ENCODE results near the gene RGS7. TPM values are rescaled to one million over a fixed set of nuclear protein-coding genes. Genes with fewer than 3 reads are reported as not detected.

Gene RGS7
- total and polyA plus RNA-seq, 2 of the 8 experiments (the other 6 are each of a cell fraction or from before 2014, with no cell fraction given), result 1.6 to 3.0 TPM

GRCh38 chr1:240803151-240803550, 553.9 kb downstream of the RGS7 start:
- H3K27me3 ChIP-seq (replicated peaks in 1 of 4; ENCODE audit: control insufficient read depth in 3 of 4, extremely low read depth in 1 of 4, insufficient read depth in 3 of 4, low read length in 3 of 4), result no peaks in the 10 kb centered on the region
- no peaks in the 10 kb centered on the region for H4K20me1 ChIP-seq (replicated peaks in 1 of 2; ENCODE audit: control insufficient read depth in 1 of 2, insufficient read depth in 2 of 2, low read length in 2 of 2)
- H4K91ac ChIP-seq (replicated peaks; ENCODE audit: insufficient read length, low read length), result no peak overlapping the region
- H4K5ac ChIP-seq (ENCODE audit: insufficient read length, low read depth, low read length), result no peak overlapping the region
- no peak overlapping the region for H3K56ac ChIP-seq (replicated peaks; ENCODE audit: insufficient read length, low read depth, low read length)
- no peak overlapping the region for H3K18ac ChIP-seq (ENCODE audit: extremely low read depth, low read length)
- H3K4me3 ChIP-seq (ENCODE audit: extremely low read depth in 1 of 4, insufficient read depth in 2 of 4, low read depth in 3 of 4, low read length in 4 of 4), result no peak overlapping the region
- H2BK20ac ChIP-seq (ENCODE audit: low read length), result no peak overlapping the region
- DNase-seq (ENCODE audit: low read depth in 1 of 2, low spot score in 2 of 2) (no peak), FAIRE-seq (no peak)
- no peaks in the 10 kb centered on the region for H3K9me3 ChIP-seq (ENCODE audit: insufficient read depth in 2 of 2, low read depth in 1 of 2, low read length in 1 of 2)
- H3K9ac ChIP-seq (replicated peaks in 1 of 4; ENCODE audit: extremely low read depth in 1 of 4, low read depth in 3 of 4, low read length in 3 of 4), result no peak overlapping the region
- no peaks in the 10 kb centered on the region for H3K79me1 ChIP-seq (ENCODE audit: low read depth, low read length)
- H4K8ac ChIP-seq (ENCODE audit: extremely low read depth, insufficient read depth, low read length), result no peak overlapping the region
- H3K4me1 ChIP-seq (replicated peaks in 1 of 4; ENCODE audit: control insufficient read depth in 3 of 4, insufficient read depth in 4 of 4, low read length in 3 of 4), result no peaks in the 10 kb centered on the region
- no peak overlapping the region for H2BK120ac ChIP-seq (replicated peaks; ENCODE audit: low read depth, low read length)
- CTCF ChIA-PET (ENCODE audit: partially characterized antibody), result interaction anchor here (2.3 kb wide), 1 partner anchor 22 kb away, joined by 9 read pairs; no protein-coding TSS in a partner anchor
- H2BK5ac ChIP-seq (ENCODE audit: low read depth, low read length), result no peak overlapping the region
- no peaks in the 10 kb centered on the region for H3K79me2 ChIP-seq (ENCODE audit: control insufficient read depth in 1 of 2, insufficient read depth in 2 of 2, low read length in 2 of 2)
- no peak overlapping the region for H2AK5ac ChIP-seq (ENCODE audit: low read depth, low read length)
- H3K27ac ChIP-seq (ENCODE audit: low read depth, low read length), result no peak overlapping the region
- no peak overlapping the region for H3K4me2 ChIP-seq (ENCODE audit: insufficient read depth in 1 of 2, low read depth in 2 of 2, low read length in 2 of 2)
- no peaks in the 10 kb centered on the region for H3K23me2 ChIP-seq (ENCODE audit: low read depth, low read length)
- no peak overlapping the region for H2BK12ac ChIP-seq (ENCODE audit: low read depth, low read length)
- no peak overlapping the region for H3K23ac ChIP-seq (ENCODE audit: insufficient read length)
- no peak overlapping the region for H2AFZ ChIP-seq (ENCODE audit: low read length)
- no peaks in the 10 kb centered on the region for H3K36me3 ChIP-seq (ENCODE audit: control insufficient read depth in 2 of 4, insufficient read depth in 4 of 4, low read length in 3 of 4)
- POLR2A ChIA-PET (ENCODE audit: partially characterized antibody), result no interaction called here
- no peak overlapping the region for H3K14ac ChIP-seq (ENCODE audit: insufficient read length)
- no peak overlapping the region for H3K4ac ChIP-seq (replicated peaks; ENCODE audit: insufficient read length, low read depth, low read length)
- no peak overlapping the region for H2BK15ac ChIP-seq (ENCODE audit: low read length)
- TF ChIP-seq KDM5A (IDR thresholded peaks at IDR 0.05; ENCODE audit: low read length) (no peak), RBBP5 (IDR thresholded peaks at IDR 0.05; ENCODE audit: borderline replicate concordance, low read depth, low read length) (no peak), ZNF274 (IDR thresholded peaks at IDR 0.05; ENCODE audit: borderline replicate concordance, extremely low read depth, low read length) (no peak), KDM4A (IDR thresholded peaks at IDR 0.05; ENCODE audit: low read depth, low read length, severe bottlenecking) (no peak), CHD2 (IDR thresholded peaks at IDR 0.05; ENCODE audit: low read length) (no peak), CHD1 (IDR thresholded peaks at IDR 0.05; ENCODE audit: low read depth, low read length) (no peak), EGR1 (IDR thresholded peaks at IDR 0.05; ENCODE audit: borderline replicate concordance, low read depth, low read length) (no peak), POLR2AphosphoS5 (IDR thresholded peaks at IDR 0.05; ENCODE audit: low read depth, low read length) (no peak), YY1 (IDR thresholded peaks at IDR 0.05; ENCODE audit: low read depth, low read length) (no peak), MAFK (IDR thresholded peaks at IDR 0.05; ENCODE audit: low read depth, low read length) (no peak), SUZ12 (IDR thresholded peaks at IDR 0.05; ENCODE audit: low read length) (no peak), SP2 (IDR thresholded peaks at IDR 0.05; ENCODE audit: low read length) (no peak), FOSL1 (IDR thresholded peaks at IDR 0.05; ENCODE audit: insufficient read depth, low read depth, low read length) (no peak), CTBP2 (IDR thresholded peaks at IDR 0.05; ENCODE audit: borderline replicate concordance, insufficient read depth, insufficient read length, low read length) (no peak), TAF7 (optimal IDR thresholded peaks at IDR 0.05; ENCODE audit: borderline replicate concordance, low read depth, low read length) (no peak), CREB1 (IDR thresholded peaks at IDR 0.05) (no peak)
- TF ChIP-seq, protein P1, sequence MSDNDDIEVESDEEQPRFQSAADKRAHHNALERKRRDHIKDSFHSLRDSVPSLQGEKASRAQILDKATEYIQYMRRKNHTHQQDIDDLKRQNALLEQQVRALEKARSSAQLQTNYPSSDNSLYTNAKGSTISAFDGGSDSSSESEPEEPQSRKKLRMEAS (IDR thresholded peaks at IDR 0.05), result no peak
